HUES6 (cell line): Measurements from ENCODE around the gene ADAMTSL1.

Experiments
- H3K27ac ChIP-seq: 2 replicates; pipeline ENCODE4 v1.7.0; 2013; ENCODE audit warnings: low read depth, mild to moderate bottlenecking, low read length, inconsistent platforms
- H3K27me3 ChIP-seq: 2 replicates; pipeline ENCODE4 v1.6.1; 2013; ENCODE audit warnings: low read length; ENCODE audit not compliant: control insufficient read depth, insufficient read depth
- H3K36me3 ChIP-seq: 2 replicates; pipeline ENCODE4 v1.6.1; 2013; ENCODE audit warnings: low read length; ENCODE audit not compliant: control insufficient read depth, insufficient read depth
- H3K4me1 ChIP-seq: 2 replicates; pipeline ENCODE4 v1.6.1; 2013; ENCODE audit warnings: low read length; ENCODE audit not compliant: control insufficient read depth, insufficient read depth
- H3K4me3 ChIP-seq: 2 replicates; pipeline ENCODE4 v1.5.1; 2013; ENCODE audit warnings: low read depth, low read length
- H3K9ac ChIP-seq: one replicate; pipeline ENCODE4 v1.6.1; 2013; ENCODE audit warnings: mild to moderate bottlenecking, low read length
- H3K9me3 ChIP-seq: 2 replicates; pipeline ENCODE4 v1.6.1; 2013; ENCODE audit warnings: low read depth, low read length; ENCODE audit not compliant: control insufficient read depth, insufficient read depth

Gene ADAMTSL1

DNA sequence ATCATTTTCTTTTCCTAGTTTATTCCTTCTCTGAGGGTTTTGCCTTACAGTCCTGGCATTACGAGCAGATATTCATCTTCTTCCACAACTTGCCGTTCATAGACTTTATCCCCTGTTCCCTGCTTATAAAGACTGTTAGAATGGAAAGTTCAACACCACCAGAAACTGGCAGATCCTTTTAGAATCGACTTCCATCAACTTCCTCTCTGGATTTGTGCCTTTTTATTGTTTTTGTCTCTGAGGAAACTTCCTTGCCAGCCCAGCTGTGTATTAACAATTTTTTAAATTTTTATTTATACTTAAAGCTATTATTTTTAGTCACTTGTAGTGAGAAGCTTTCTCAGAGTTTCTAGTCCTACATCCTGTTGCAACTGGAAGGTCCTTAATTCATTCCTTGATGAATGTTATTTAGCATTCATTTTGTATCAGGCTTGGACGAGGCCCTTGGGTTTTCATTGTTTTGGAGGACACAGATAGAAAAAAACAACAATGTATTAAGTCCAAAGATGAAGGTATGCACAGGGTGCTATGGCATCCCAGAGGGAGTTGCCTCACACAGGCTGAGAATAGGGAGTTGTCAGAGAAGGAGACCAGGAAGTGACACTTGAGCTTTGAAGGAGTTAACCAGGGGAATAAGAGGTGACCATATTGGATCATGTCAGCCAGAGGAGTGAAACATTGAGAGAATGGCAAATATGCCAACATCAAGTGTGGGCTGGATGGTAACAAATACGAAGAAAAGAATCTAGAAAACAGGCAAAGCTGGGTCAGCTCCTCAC is 81.3 kb downstream of the ADAMTSL1 start:
- no peak overlapping the region for H3K27ac ChIP-seq
- H3K27me3 ChIP-seq, result no peaks in the 10 kb centered on the region
- 0 out of 2 replicates have a peak, but pooled peaks cover 2% of the 10 kb centered on the region for H3K9me3 ChIP-seq
- H3K4me1 ChIP-seq, result no peaks in the 10 kb centered on the region
- no peak overlapping the region for H3K4me3 ChIP-seq
- no peak overlapping the region for H3K9ac ChIP-seq
- H3K36me3 ChIP-seq, result no peaks in the 10 kb centered on the region

- Histone ChIP-seq H3K4me1 (peaks cover 3% of the 10 kb centered on the region; the same call in 1 of the 2 replicates), H3K9me3 (no peaks in the 10 kb centered on the region), H3K4me3 (no peak overlapping the region), H3K9ac (no peak overlapping the region), H3K36me3 (no peaks in the 10 kb centered on the region), H3K27me3 (no peaks in the 10 kb centered on the region), H3K27ac (no peak overlapping the region)
Measured at GRCh38 chr9:18564018-18564880, 90.3 kb downstream of the ADAMTSL1 start.

DNA sequence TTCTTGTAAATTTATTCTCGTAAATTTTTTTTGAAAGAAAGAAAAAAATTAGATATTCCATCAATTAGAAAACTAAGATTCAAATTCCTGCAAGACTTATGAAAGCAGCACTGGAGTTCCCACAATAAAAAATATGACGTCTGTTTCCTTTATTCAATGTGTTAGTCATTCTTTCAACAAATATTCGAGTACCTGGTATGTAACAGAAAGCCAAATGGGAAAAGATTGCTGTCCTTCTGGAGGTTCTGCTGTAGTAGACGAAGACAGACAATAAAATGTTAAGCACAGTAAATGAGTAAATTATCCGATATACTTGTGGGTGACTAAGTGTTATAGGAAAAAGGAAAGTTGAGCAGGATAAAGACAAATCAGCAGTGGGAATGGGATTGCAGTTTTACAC is 92.2 kb downstream of the ADAMTSL1 start:
- H3K27ac ChIP-seq, result no peak overlapping the region
- no peaks in the 10 kb centered on the region for H3K36me3 ChIP-seq
- H3K4me3 ChIP-seq, result no peak overlapping the region
- H3K9me3 ChIP-seq, result no peaks in the 10 kb centered on the region
- H3K9ac ChIP-seq, result no peak overlapping the region
- H3K27me3 ChIP-seq, result no peaks in the 10 kb centered on the region
- peaks cover 3% of the 10 kb centered on the region; the same call in 1 of the 2 replicates for H3K4me1 ChIP-seq

- no peaks in the 10 kb centered on the region for H3K27me3 ChIP-seq
- H3K27ac ChIP-seq, result no peak overlapping the region
- peaks cover 3% of the 10 kb centered on the region; the same call in 1 of the 2 replicates for H3K4me1 ChIP-seq
- H3K4me3 ChIP-seq, result no peak overlapping the region
- no peak overlapping the region for H3K9ac ChIP-seq
- H3K36me3 ChIP-seq, result no peaks in the 10 kb centered on the region
- H3K9me3 ChIP-seq, result no peaks in the 10 kb centered on the region
Measured at GRCh38 chr9:18568973-18569372, 95.0 kb downstream of the ADAMTSL1 start.

- Histone ChIP-seq H3K4me3 (no peak overlapping the region), H3K4me1 (peaks cover 3% of the 10 kb centered on the region; the same call in 1 of the 2 replicates), H3K9ac (no peak overlapping the region), H3K36me3 (no peaks in the 10 kb centered on the region), H3K27me3 (no peaks in the 10 kb centered on the region), H3K27ac (no peak overlapping the region), H3K9me3 (no peaks in the 10 kb centered on the region)
Measured at GRCh38 chr9:18569941-18570630, 96.1 kb downstream of the ADAMTSL1 start.

DNA sequence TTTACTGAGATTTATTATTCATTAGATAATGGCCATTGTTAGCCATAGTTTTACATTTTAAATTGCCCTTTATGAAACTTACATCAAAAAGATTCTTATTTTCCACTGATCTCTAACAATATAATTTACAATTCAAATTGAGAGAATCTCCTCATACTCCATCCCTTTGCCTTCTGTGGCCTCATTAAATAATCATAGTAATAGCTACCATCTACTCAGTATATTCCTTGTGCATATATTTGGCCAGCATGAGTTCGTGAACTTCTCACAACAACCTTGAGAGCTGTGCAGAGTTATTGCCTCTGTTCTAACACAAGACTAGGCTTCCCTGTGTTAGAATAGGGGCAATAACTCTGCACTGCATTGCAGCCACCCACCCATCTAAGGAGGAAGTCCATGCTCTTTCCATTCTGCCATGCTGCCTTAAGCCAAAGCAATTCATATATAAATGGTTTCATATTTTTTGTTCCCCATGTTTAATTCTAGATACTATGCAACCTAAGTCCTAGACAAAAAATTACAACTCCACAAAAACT is 99.1 kb downstream of the ADAMTSL1 start:
- Histone ChIP-seq H3K4me1 (no peaks in the 10 kb centered on the region), H3K27ac (no peak overlapping the region), H3K4me3 (no peak overlapping the region), H3K9me3 (no peaks in the 10 kb centered on the region), H3K27me3 (no peaks in the 10 kb centered on the region), H3K9ac (no peak overlapping the region), H3K36me3 (no peaks in the 10 kb centered on the region)

DNA sequence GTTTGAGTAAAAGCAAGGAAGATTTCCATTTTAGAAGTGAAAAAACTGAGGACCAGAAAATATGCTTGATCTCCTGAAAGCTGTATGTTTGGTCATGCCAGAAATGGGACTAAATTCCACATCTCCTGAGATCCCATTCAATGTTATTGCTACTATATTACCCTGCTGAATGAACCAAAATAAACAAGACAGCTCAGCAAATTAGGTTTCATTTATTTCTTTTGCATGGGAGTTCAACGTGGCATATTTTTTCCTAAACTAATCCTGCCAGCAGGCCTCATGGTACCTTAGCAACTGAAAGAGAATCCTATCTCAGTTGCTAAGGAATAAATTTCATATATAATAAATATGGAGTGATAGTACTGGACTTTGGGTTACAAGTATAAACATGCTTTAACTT is 101.7 kb downstream of the ADAMTSL1 start:
- Histone ChIP-seq H3K27me3 (no peaks in the 10 kb centered on the region), H3K9me3 (no peaks in the 10 kb centered on the region), H3K4me3 (no peak overlapping the region), H3K9ac (no peak overlapping the region), H3K27ac (no peak overlapping the region), H3K36me3 (no peaks in the 10 kb centered on the region), H3K4me1 (no peaks in the 10 kb centered on the region)

DNA sequence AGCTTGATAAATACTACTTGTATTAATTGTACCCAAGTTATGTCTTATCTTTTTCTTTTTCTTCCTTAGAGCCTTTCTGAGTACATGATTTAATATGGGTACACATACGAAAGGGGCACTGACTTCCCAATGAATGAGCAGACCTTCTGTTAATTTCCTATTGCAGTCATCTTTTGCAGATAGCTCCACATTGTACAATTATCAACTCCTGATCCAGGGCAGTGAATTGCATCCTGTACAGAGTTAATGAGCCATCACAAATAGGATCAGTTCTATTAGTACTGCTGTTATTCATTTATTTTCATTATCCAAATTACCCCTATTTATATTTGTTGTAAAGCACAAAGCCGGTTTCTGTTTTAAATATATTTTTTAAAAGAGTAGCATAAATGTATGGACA is 105.6 kb downstream of the ADAMTSL1 start:
- H3K4me1 ChIP-seq, result no peaks in the 10 kb centered on the region
- no peak overlapping the region for H3K27ac ChIP-seq
- no peak overlapping the region for H3K4me3 ChIP-seq
- H3K36me3 ChIP-seq, result no peaks in the 10 kb centered on the region
- no peaks in the 10 kb centered on the region for H3K9me3 ChIP-seq
- H3K27me3 ChIP-seq, result no peaks in the 10 kb centered on the region
- no peak overlapping the region for H3K9ac ChIP-seq

DNA sequence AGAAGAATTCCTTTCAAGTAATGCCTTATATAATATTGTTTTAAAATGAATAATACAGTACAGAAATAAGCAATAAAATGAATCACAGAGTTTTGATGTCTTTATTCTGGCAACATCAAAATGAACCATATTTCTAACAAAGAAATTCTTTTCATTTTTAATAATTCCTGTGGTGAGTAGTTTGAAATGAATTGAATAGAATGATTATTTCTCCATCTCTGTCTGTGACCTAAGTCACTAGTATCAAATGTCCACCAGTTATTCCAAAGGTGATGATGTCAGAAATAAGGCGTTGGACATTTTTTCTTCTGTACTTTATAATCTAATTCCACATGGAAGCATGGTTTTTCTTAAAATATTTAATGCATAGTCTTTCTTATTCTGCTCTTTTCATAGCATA is 106.2 kb downstream of the ADAMTSL1 start:
- no peaks in the 10 kb centered on the region for H3K9me3 ChIP-seq
- no peaks in the 10 kb centered on the region for H3K36me3 ChIP-seq
- no peaks in the 10 kb centered on the region for H3K4me1 ChIP-seq
- no peak overlapping the region for H3K27ac ChIP-seq
- H3K9ac ChIP-seq, result no peak overlapping the region
- H3K4me3 ChIP-seq, result no peak overlapping the region
- no peaks in the 10 kb centered on the region for H3K27me3 ChIP-seq

GRCh38 chr9:18585996-18586395 is 112.0 kb downstream of the ADAMTSL1 start:
- Histone ChIP-seq H3K27me3 (no peaks in the 10 kb centered on the region), H3K9ac (no peak overlapping the region), H3K27ac (no peak overlapping the region), H3K36me3 (no peaks in the 10 kb centered on the region), H3K4me1 (no peaks in the 10 kb centered on the region), H3K4me3 (no peak overlapping the region), H3K9me3 (no peaks in the 10 kb centered on the region)
